Left lung (tissue), 10 donors: ENCODE results near the gene TNFRSF1B. TPM values are rescaled to one million over a fixed set of nuclear protein-coding genes. Genes with fewer than 3 reads are reported as not detected.

Source experiments
- ATAC-seq: fragments of 200-7000 bp; cut with Tn5 transposase; one replicate; pipeline ENCODE4 v1.9.1; 2020; ENCODE audit warnings: moderate library complexity
- DNase-seq, 4 donors: peaks; one replicate each; pipeline ENCODE4 v3.0.0-alpha.2; 2013 to 2020
- H3K27ac ChIP-seq, 2 donors: fragments of 200-600 bp; sonication (generic) in 1 of 2; one replicate each; pipeline versions ENCODE4 v1.5.0 to v1.8.0; 2020 to 2021
- H3K27me3 ChIP-seq, 2 donors: fragments of 200-600 bp; sonication (generic) in 1 of 2; one replicate each; pipeline versions ENCODE4 v1.5.0 to v1.8.0; 2020 to 2021
- H3K36me3 ChIP-seq, 2 donors: fragments of 200-600 bp; sonication (generic) in 1 of 2; one replicate each; pipeline versions ENCODE4 v1.5.0 to v1.8.0; 2020 to 2021
- H3K4me1 ChIP-seq, 2 donors: fragments of 200-600 bp; one replicate each; pipeline ENCODE4 v1.8.0; 2021
- H3K4me3 ChIP-seq, 2 donors: fragments of 200-600 bp; sonication (generic) in 1 of 2; one replicate each; pipeline versions ENCODE4 v1.5.0 to v1.8.0; 2020 to 2021; ENCODE audit warnings: mild to moderate bottlenecking in 1 of 2
- H3K9me3 ChIP-seq, 2 donors: fragments of 200-600 bp; sonication (generic) in 1 of 2; one replicate each; pipeline versions ENCODE4 v1.5.0 to v1.8.0; 2020 to 2021
- CTCF ChIP-seq, 2 donors: fragments of 200-600 bp; sonication (generic) in 1 of 2; IDR thresholded peaks; one replicate each; pipeline versions ENCODE4 v1.5.0 to v1.8.0; 2021; ENCODE audit warnings: antibody characterized with exemption in 2 of 2
- intact Hi-C, 2 donors: fragments of 100-400 bp; cut with DNase I; formaldehyde crosslinking; loops; one replicate each; pipeline versions ENCODE4 v1.11.2 to v1.14.2; 2022
- polyA plus RNA-seq, 6 donors: library from polyadenylated mRNA; unstranded; fragments of 120-200 nt; gene quantifications; one replicate each; pipeline ENCODE4 v1.2.1, GENCODE V29; 2013; ENCODE audit not compliant: insufficient read length in 6 of 6
- total RNA-seq, 2 donors: library from RNA; stranded (reverse); fragmentation: NEBNext Ultra II Directional; extraction: Animal tissue kit (Norgen Biotek cat#: 25700); gene quantifications; one replicate each; pipeline ENCODE4 v1.2.1, GENCODE V29; 2021
- donor health status: DM: no; HTN: yes; CAD: no.
- donor health status: DM: no; HTN: no; CAD: no.

TNFRSF1B gene
- total and polyA plus RNA-seq, 8 donors: 15.0 to 109 (median 17.9) TPM

GRCh38 chr1:12135612-12136011 lies 31.2 kb upstream of the TNFRSF1B start:
- no peaks in the 10 kb centered on the region for H3K27me3 ChIP-seq
- peak in 1 of 4 donors; percentile 79 for DNase-seq
- H3K27ac ChIP-seq: no peak overlapping the region
- ATAC-seq: peak; percentile 69
- intact Hi-C loops: no loop called here
- H3K9me3 ChIP-seq: no peaks in the 10 kb centered on the region
- peaks cover 5 to 80% of the 10 kb centered on the region in 2 donors for H3K4me1 ChIP-seq
- TF ChIP-seq CTCF (IDR thresholded peaks at IDR 0.05): no peak
- H3K4me3 ChIP-seq: no peak overlapping the region
- H3K36me3 ChIP-seq: no peaks in the 10 kb centered on the region

- peak; percentile 49 for ATAC-seq
- intact Hi-C loops: no loop called here
These were observed 29.7 kb upstream of the TNFRSF1B start for GRCh38 chr1:12136916-12137610.

GRCh38 chr1:12138196-12139168 lies 28.3 kb upstream of the TNFRSF1B start:
- Histone ChIP-seq H3K9me3 (no peaks in the 10 kb centered on the region), H3K27ac (no peak overlapping the region), H3K36me3 (no peaks in the 10 kb centered on the region), H3K27me3 (no peaks in the 10 kb centered on the region), H3K4me1 (peaks cover 4 to 80% of the 10 kb centered on the region in 2 donors), H3K4me3 (no peak overlapping the region)
- no peak for DNase-seq
- ATAC-seq: no peak
- no peak for TF ChIP-seq CTCF (IDR thresholded peaks at IDR 0.05)
- intact Hi-C loops: no loop called here

More at GRCh38 chr1:12136916-12137610, 29.7 kb upstream of the TNFRSF1B start:
- TF ChIP-seq CTCF (IDR thresholded peaks at IDR 0.05): no peak
- peaks cover 5 to 80% of the 10 kb centered on the region in 2 donors for H3K4me1 ChIP-seq
- no peak overlapping the region for H3K4me3 ChIP-seq
- no peak for DNase-seq
- H3K27me3 ChIP-seq: no peaks in the 10 kb centered on the region
- peak overlapping the region; percentile 18 to 44 for H3K27ac ChIP-seq
- H3K9me3 ChIP-seq: no peaks in the 10 kb centered on the region
- no peaks in the 10 kb centered on the region for H3K36me3 ChIP-seq

GRCh38 chr1:12140016-12140415 lies 26.8 kb upstream of the TNFRSF1B start:
- intact Hi-C loops: no loop called here
- no peak for DNase-seq

More at GRCh38 chr1:12140016-12140415, 26.8 kb upstream of the TNFRSF1B start:
- H3K27ac ChIP-seq: no peak overlapping the region
- no peak for ATAC-seq
- TF ChIP-seq CTCF (IDR thresholded peaks at IDR 0.05): no peak
- H3K9me3 ChIP-seq: no peaks in the 10 kb centered on the region
- H3K27me3 ChIP-seq: no peaks in the 10 kb centered on the region
- no peak overlapping the region for H3K4me3 ChIP-seq
- H3K4me1 ChIP-seq: peaks cover 11 to 84% of the 10 kb centered on the region in 2 donors
- no peaks in the 10 kb centered on the region for H3K36me3 ChIP-seq
